ENCODE measurements around the gene SLC25A20.
A peak's percentile ranks its signal among the peaks of the same experiment; 100 is the strongest.

SLC25A20 gene

DNA sequence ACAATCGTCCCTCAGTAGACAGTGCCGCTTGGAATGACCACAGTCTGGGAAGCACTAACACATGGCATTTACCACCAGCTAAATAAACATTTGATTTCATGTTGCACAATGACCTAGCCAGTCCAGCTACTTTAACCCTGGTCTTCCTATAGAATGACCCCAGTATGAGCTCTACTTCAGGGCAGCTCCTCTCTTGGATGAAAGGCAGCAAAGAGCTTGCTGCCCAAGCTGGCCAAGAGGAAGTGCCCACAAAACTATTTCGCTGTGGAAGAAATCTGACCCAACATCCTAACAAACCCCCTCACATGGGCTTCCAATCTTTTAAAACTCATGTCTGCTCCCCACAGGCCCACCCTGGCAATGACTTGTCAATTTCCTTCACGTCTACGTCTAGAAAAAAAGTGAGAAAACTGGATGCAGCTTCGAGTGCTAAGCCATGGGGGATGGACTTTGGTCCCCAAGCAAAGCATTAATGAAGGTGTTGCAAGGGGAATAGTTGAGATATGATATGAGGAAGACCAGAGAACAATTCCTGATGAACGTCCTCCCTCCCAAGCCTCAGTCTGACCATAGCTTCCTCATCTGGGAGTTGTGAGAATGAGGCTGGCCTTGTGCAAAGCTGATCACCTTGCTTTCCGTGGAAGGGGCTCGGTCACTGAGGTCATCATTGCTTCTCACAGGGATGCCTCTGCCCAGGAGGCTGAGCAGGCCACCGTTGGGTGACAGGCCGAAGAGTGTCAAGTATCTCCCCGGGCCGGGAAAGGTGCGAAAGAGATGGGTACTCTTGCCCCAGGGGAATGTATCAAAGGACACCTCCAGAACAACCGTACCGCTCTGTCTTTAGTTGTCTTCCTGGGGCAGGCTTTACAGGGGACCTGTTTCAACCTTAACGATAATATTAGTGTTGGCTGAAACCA, 964 bp downstream of the SLC25A20 start:
- no peak for DNase-seq

- DNase-seq: no peak
These were observed 1.7 kb downstream of the SLC25A20 start for GRCh38 chr3:48896936-48897335.

- DNase-seq: no peak
These were observed 4.2 kb downstream of the SLC25A20 start for GRCh38 chr3:48894516-48894915.

- no peak for DNase-seq
These were observed 7.1 kb downstream of the SLC25A20 start for GRCh38 chr3:48891606-48892005.

DNA sequence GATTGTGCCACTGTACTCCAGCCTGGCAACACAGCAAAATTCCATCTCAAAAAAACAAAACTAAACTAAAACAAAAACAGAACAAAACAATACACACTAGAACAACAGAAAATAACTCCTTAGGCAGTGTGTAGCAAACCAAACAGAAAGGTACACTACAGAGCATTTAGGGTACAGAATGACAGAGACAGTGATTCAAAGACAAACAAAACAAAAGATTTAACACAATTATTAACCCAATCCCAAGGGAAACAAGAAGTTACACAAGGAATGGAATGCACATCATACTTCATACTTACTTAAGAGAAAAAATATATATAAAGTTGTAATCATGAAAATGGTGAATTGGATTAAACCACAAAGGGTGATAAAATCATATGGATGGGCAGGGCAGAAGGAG, 12.9 kb downstream of the SLC25A20 start:
- DNase-seq: no peak

- DNase-seq: no peak
These were observed 17.0 kb downstream of the SLC25A20 start for GRCh38 chr3:48881652-48882114.

GRCh38 chr3:48881006-48881405, 17.7 kb downstream of the SLC25A20 start:
- no peak for DNase-seq

DNA sequence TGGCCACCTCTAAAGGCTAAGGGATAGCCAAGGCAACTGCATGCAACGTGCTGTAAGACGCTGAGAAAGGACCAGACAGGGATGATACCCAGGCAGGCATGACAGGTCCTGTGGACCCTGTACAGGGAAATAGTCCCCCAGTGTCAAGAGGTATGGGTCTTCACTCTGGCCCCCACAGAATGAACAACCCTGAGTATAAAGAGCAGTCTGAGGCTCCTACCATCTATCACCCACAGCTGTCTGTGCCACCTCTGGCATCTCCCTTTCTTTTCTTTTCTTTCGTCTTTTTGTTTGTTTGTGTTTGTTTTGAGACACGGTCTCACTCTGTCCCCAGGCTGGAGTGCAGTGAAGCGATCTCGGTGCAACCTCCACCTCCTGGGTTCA, 18.7 kb downstream of the SLC25A20 start:
- DNase-seq: no peak

DNA sequence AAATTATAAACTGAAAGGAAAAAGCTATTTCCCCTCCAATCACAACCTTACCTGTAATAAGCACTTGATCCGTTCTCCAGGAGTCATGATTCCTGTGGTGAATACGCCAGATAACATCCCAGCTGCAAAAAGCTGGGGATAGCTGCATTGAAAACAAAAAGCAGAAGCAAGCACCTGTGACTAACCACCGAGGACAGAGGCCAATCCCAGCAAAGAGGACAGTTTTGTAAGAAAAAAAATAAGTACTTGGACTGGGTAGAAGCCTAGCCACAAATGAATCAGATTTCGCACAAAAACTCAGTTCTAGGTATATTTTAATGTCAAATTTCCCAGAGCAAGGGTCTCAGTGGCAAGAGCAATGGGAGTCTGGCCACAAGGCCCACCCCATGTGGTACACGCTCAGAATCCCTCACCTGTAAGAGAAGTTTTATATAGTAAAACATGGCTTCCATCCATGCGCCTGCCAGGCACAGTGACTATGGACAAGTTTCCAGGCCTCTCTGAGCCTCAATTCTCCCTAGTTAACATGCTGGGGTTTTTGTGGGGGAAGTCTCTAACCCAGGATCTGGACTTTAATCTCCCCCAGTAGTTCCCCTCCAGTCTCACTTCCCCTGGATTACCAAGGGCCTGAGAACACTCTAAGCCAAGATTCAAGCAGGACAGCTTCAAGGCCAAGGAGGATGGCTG, 19.2 kb downstream of the SLC25A20 start:
- DNase-seq: no peak

- no peak for DNase-seq
These were observed 21.0 kb downstream of the SLC25A20 start for GRCh38 chr3:48877671-48878070.

- no peak for DNase-seq
These were observed 35.6 kb downstream of the SLC25A20 start for GRCh38 chr3:48863122-48863521.

DNA sequence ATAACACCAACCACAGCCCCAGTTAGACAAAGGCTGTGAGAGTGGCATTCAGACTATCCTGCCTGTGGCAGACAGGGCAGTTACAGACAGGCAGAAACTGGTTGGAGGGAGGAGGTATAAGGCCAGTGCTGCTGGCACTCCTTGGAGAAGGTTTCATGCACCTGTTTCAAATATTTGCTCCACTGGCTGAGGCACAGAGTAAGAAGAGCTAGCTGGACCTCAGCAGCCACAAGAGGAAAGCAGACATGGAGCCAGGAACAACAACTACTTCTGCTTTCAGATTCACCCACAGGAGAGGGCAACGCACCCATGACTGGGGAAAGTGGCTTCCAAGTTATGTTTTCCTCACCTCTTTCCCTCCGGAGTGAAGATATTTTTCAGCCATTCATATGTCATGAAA, 39.5 kb downstream of the SLC25A20 start:
- DNase-seq: no peak

GRCh38 chr3:48858709-48859108, 40.0 kb downstream of the SLC25A20 start:
- no peak for DNase-seq

GRCh38 chr3:48857641-48858040, 41.0 kb downstream of the SLC25A20 start:
- no peak for DNase-seq

DNA sequence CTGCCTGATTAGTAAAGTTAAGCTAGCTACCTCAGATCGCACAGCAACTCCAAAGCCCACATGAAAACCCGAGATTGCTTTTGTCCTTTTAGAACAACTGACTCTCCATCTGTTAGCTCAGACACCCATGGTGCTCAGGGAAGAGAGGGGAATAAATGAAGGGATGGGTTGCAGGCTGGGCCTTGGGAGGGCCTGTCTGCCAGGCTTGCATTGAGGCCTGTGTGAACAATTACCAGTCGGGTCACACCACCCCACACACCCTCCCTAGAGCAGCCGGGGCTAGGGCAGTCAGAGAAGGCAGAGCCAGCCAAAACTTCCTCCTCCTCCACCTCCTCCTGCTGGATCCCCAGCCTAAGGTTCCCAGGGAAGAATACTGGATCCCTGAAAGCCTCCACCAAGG, 42.2 kb downstream of the SLC25A20 start:
- DNase-seq: no peak

DNA sequence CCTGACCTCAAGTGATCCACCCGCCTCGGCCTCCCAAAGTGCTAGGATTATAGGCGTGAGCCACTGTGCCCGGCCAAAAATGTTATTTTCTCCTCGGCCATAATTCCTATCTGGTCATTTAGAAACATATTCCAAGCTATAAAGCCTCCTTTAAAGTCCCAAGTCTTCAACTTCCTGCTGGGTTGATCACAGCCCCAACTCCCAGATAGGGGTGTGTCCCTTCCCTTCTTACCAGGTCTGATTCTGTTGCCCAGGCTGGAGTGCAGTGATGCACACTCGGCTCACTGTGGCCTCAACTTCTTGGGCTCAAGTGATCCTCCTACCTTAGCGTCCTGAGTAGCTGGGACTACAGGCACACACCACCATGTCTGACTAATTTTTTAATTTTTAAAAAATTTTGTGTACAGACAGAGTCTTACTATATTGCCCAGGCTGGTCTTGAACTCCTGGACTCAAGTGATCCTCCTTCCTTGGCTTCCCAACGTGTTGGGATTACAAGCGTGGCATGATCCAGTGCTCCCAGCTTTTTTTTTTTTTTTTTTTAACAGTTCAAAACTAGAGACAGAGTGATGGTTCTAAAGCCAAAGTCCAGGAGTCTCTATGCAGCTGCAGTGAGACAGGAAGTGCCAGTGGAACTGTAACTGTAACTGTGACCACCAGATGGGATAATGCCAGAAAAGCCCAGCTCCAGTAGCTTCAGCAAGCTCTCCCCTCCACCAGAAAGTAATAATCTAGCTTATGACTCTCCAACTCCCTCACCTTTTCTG, 42.8 kb downstream of the SLC25A20 start:
- no peak for DNase-seq

GRCh38 chr3:48852151-48852550, 46.5 kb downstream of the SLC25A20 start:
- DNase-seq: no peak

DNA sequence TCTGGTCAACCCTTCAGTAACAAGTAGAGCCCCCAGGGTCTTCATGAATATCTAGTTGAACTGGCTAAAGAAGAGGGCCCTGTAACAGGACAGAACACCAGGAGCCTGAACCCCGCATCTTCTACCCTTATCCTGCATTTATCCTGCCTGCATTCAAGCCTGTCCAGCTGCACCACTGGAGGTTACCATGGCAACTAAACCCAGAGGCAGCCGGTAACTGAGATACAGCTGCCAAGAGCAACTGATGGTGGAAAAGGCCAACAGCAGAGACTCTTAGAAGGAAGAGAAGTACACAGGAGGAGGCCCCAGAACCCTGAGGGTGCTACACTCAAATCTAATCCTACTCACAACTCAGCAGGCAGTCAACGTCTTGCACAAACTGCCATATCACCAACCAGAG, 47.3 kb downstream of the SLC25A20 start:
- no peak for DNase-seq

GRCh38 chr3:48848816-48849515, 49.7 kb downstream of the SLC25A20 start:
- DNase-seq: no peak

DNA sequence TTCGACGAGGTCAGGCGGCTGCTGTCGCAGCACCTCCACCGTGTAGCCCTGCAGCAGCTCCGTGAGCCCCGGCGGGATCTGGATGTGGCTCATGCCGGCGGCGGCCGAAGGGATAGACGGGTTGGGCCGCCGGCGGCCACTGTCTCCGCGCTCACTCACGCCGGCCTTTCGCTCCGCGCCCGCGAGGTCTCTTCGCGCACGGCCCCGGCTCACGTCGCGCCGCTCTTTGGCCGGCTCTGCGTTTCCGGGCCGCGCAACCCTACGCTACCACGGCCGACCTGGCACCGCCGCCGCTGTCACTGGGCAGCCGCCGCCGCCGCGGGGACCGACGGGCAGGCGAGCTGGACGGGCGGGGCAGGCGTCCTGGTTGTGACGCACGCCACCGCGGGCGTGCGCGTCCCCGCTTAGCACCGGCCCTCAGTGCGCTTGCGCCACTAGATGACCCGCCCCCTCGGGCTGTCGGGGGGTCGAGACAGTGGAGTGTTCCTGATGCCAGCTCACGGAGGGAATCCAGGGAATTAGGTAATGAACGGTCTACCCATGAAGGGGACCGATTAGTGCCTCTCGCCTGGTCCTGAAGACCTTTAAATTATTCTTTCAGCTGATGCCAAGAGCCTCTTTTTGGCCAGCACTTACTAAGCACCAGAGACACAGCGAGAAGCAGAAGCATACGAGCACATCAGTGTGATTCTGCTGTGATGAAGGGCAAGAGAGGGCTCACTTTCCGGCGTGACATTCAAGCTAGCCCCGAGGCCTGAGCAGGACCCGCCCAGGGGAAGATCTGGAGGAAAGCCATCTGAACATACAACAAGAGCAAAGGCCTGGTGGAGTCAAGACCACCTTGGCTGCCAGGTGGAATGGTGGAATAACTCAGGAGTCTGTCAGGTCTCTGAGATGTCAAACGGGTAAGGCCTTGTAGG, 50.9 kb downstream of the SLC25A20 start, which contains the start of gene PRKAR2A:
Gene PRKAR2A, minus strand, starts transcription at position 371 of the 920 bp plus-strand sequence. Its CDS starts 278 bp downstream, at position 93.
- peak; percentile 74 to 79 for DNase-seq

- peak; percentile 37 to 43 for DNase-seq
These were observed 51.6 kb downstream of the SLC25A20 start for GRCh38 chr3:48847053-48847503.
